Measurements from ENCODE around the gene ROBO1. TPM values are rescaled to one million over a fixed set of nuclear protein-coding genes. Genes with fewer than 3 reads are reported as not detected.
A peak's percentile ranks its signal among the peaks of the same experiment; 100 is the strongest.

The ROBO1 gene
- total RNA-seq, 1 donor from 2014 or later: 250 TPM

DNA sequence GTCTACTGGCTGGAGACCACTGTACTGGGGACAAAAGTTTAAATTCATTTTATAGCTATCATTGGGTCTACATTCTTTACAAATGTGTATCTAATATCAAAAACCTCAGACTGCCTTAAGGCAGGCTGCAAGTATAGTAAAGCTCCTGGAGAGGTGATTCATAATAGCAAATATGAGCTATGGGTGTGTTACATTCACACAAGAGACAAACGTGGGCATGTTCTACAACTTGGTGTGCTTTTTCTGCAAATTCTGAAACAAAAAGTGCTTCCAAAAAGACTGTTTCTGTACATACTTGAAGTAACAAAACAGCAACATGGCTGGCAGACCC, 1101.4 kb downstream of the ROBO1 start:
- no peak overlapping the region for H3K4me3 Mint-ChIP-seq (ENCODE audit: unreplicated experiment)
- H3K9me3 Mint-ChIP-seq (ENCODE audit: unreplicated experiment): no peaks in the 10 kb centered on the region
- no peak overlapping the region for H3K27ac Mint-ChIP-seq (ENCODE audit: unreplicated experiment)
- no peaks in the 10 kb centered on the region for H3K27me3 Mint-ChIP-seq (ENCODE audit: unreplicated experiment)
- no peak for DNase-seq (ENCODE audit: low spot score)
- H3K36me3 Mint-ChIP-seq (ENCODE audit: low read depth, unreplicated experiment): peaks cover 33% of the 10 kb centered on the region
- peaks cover 14% of the 10 kb centered on the region for H3K4me1 Mint-ChIP-seq (ENCODE audit: unreplicated experiment)
- no peak for TF ChIP-seq CTCF (IDR thresholded peaks at IDR 0.05; ENCODE audit: unreplicated experiment)

GRCh38 chr3:78665776-78666469, 1101.9 kb downstream of the ROBO1 start:
- Mint-ChIP-seq H3K4me1 (ENCODE audit: unreplicated experiment) (peaks cover 13% of the 10 kb centered on the region), H3K4me3 (ENCODE audit: unreplicated experiment) (peak overlapping the region; percentile 26), H3K36me3 (ENCODE audit: low read depth, unreplicated experiment) (peaks cover 33% of the 10 kb centered on the region), H3K27ac (ENCODE audit: unreplicated experiment) (no peak overlapping the region), H3K9me3 (ENCODE audit: unreplicated experiment) (no peaks in the 10 kb centered on the region), H3K27me3 (ENCODE audit: unreplicated experiment) (no peaks in the 10 kb centered on the region)
- no peak for DNase-seq (ENCODE audit: low spot score)
- no peak for TF ChIP-seq CTCF (IDR thresholded peaks at IDR 0.05; ENCODE audit: unreplicated experiment)

DNA sequence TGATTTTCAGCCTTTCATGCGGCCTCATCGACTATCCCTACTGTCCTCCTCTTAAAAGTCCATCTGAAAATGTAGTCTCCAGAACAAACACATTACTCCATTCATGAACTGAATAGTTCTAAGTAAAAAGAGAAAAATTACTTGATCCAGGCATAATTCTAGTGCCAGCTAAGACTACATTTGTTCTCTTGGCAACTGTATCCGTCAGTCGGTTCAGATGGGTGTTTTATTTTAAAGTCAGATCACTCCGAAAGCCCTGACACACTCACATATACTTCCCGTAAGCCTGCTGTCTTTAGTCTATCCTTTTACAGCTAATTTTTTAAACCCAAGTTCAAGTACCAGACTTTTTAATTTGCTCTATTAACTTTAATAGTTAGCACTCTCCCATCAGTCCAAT, 1102.7 kb downstream of the ROBO1 start:
- H3K27ac Mint-ChIP-seq (ENCODE audit: unreplicated experiment): no peak overlapping the region
- peaks cover 37% of the 10 kb centered on the region for H3K36me3 Mint-ChIP-seq (ENCODE audit: low read depth, unreplicated experiment)
- H3K9me3 Mint-ChIP-seq (ENCODE audit: unreplicated experiment): no peaks in the 10 kb centered on the region
- H3K27me3 Mint-ChIP-seq (ENCODE audit: unreplicated experiment): no peaks in the 10 kb centered on the region
- no peak for DNase-seq (ENCODE audit: low spot score)
- no peak for TF ChIP-seq CTCF (IDR thresholded peaks at IDR 0.05; ENCODE audit: unreplicated experiment)
- no peak overlapping the region for H3K4me3 Mint-ChIP-seq (ENCODE audit: unreplicated experiment)
- peaks cover 13% of the 10 kb centered on the region for H3K4me1 Mint-ChIP-seq (ENCODE audit: unreplicated experiment)

DNA sequence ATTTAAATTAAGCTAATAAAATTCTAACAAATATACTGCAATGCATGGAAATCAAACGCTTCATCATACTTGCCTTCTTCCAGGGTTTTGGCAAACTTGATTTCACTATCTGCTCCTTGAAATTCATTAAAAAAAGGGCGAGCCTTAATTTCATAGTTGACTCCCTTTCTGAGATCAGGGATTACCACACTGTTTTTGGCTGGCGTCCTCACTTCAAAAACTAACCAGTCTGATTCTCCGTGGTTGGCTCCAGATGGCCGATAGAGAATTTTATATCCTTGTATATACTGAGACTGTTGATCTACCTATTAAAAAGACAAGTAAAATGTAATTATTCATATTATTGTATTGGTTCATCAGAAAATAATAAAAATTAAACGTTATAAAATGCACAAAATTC, 1106.8 kb downstream of the ROBO1 start:
- H3K9me3 Mint-ChIP-seq (ENCODE audit: unreplicated experiment): no peaks in the 10 kb centered on the region
- no peak for TF ChIP-seq CTCF (IDR thresholded peaks at IDR 0.05; ENCODE audit: unreplicated experiment)
- H3K27me3 Mint-ChIP-seq (ENCODE audit: unreplicated experiment): no peaks in the 10 kb centered on the region
- no peak for DNase-seq (ENCODE audit: low spot score)
- no peak overlapping the region for H3K27ac Mint-ChIP-seq (ENCODE audit: unreplicated experiment)
- no peak overlapping the region for H3K4me3 Mint-ChIP-seq (ENCODE audit: unreplicated experiment)
- H3K4me1 Mint-ChIP-seq (ENCODE audit: unreplicated experiment): peaks cover 13% of the 10 kb centered on the region
- H3K36me3 Mint-ChIP-seq (ENCODE audit: low read depth, unreplicated experiment): peaks cover 25% of the 10 kb centered on the region

DNA sequence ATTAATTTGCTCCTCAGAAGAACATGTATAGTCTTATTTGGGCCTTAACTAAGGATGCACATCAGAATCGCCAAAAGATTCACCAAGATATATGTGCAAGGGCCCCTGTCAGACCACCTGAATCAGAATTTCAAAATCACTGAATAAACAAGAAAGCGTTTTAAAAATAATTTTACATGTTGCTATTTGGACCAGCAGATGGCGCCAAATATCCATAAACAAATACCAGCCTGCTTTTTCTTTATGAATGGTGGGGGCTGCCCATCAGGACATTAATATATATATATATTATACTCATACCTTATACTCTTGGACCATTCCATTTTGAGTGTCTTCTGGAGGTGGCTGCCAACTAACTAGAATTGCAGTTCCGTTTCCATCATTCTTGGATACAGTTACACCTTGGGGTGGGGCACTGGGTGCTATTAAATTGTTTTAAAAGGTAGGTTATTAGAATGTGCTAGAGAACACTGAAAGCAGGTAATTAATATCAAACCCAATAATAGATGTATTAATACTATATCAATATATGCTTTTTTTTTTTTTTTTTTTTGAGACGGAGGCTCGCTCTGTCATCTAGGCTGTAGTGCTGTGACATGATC, 1108.3 kb downstream of the ROBO1 start:
- DNase-seq (ENCODE audit: low spot score): peak; percentile 25

More for the DNA sequence above, 1108.3 kb downstream of the ROBO1 start:
- H3K4me3 Mint-ChIP-seq (ENCODE audit: unreplicated experiment): no peak overlapping the region
- H3K36me3 Mint-ChIP-seq (ENCODE audit: low read depth, unreplicated experiment): peaks cover 14% of the 10 kb centered on the region
- no peaks in the 10 kb centered on the region for H3K27me3 Mint-ChIP-seq (ENCODE audit: unreplicated experiment)
- H3K9me3 Mint-ChIP-seq (ENCODE audit: unreplicated experiment): no peaks in the 10 kb centered on the region
- H3K4me1 Mint-ChIP-seq (ENCODE audit: unreplicated experiment): peaks cover 13% of the 10 kb centered on the region
- H3K27ac Mint-ChIP-seq (ENCODE audit: unreplicated experiment): no peak overlapping the region
- peak; percentile 96 for TF ChIP-seq CTCF (IDR thresholded peaks at IDR 0.05; ENCODE audit: unreplicated experiment)

All from endothelial cell (in vitro differentiated cells).